AG09319 (cell line): Measurements from ENCODE around the gene AP2M1.

Experiments used
- DNase-seq: peaks from one replicate; pipeline ENCODE4 v3.0.0-alpha.2; 2010; ENCODE audit warnings: low read depth; ENCODE audit errors: extremely low read depth
- CTCF ChIP-seq: IDR thresholded peaks from 2 replicates; pipeline ENCODE4 v1.5.1; 2011; ENCODE audit warnings: low read depth, mild to moderate bottlenecking, inconsistent platforms, low read length, moderate library complexity

Gene AP2M1

GRCh38 chr3:184227481-184227935 lies 52.9 kb downstream of the AP2M1 start:
- peak; percentile 84 for TF ChIP-seq CTCF
- DNase-seq = no peak

- DNase-seq = no peak
- no peak for TF ChIP-seq CTCF
These were observed 53.9 kb downstream of the AP2M1 start for GRCh38 chr3:184228376-184229137.

GRCh38 chr3:184229394-184230080 lies 54.9 kb downstream of the AP2M1 start, which contains the start of gene VWA5B2:
Gene VWA5B2 (plus strand): TSS chr3:184229585. CDS start chr3:184230529, 944 bp downstream.
- DNase-seq = no peak

GRCh38 chr3:184230081-184230602 lies 55.5 kb downstream of the AP2M1 start:
- TF ChIP-seq CTCF = no peak
- DNase-seq = no peak

More at GRCh38 chr3:184229394-184230080, 54.9 kb downstream of the AP2M1 start, which contains the start of gene VWA5B2:
- TF ChIP-seq CTCF = no peak; the same call in 1 of the 2 replicates

- no peak for TF ChIP-seq CTCF
- no peak for DNase-seq
These were observed 56.2 kb downstream of the AP2M1 start for GRCh38 chr3:184230603-184231528.

- no peak for DNase-seq
- no peak for TF ChIP-seq CTCF
These were observed 57.0 kb downstream of the AP2M1 start for GRCh38 chr3:184231671-184232070.
